HG02571 (cell line): ENCODE measurements around the gene FBLN2.
"Not testable (repeated sequence)": the region's sequence is repeated elsewhere in the genome, so short reads cannot be mapped to it uniquely, and the experiment has no call there.

Source experiments
- ATAC-seq: cut with Tn5 transposase; IDR thresholded peaks from one replicate; pipeline ENCODE4 v1.9.1; 2021; ENCODE audit warnings: mild to moderate bottlenecking, moderate library complexity; ENCODE audit not compliant: unreplicated experiment

FBLN2 gene

DNA sequence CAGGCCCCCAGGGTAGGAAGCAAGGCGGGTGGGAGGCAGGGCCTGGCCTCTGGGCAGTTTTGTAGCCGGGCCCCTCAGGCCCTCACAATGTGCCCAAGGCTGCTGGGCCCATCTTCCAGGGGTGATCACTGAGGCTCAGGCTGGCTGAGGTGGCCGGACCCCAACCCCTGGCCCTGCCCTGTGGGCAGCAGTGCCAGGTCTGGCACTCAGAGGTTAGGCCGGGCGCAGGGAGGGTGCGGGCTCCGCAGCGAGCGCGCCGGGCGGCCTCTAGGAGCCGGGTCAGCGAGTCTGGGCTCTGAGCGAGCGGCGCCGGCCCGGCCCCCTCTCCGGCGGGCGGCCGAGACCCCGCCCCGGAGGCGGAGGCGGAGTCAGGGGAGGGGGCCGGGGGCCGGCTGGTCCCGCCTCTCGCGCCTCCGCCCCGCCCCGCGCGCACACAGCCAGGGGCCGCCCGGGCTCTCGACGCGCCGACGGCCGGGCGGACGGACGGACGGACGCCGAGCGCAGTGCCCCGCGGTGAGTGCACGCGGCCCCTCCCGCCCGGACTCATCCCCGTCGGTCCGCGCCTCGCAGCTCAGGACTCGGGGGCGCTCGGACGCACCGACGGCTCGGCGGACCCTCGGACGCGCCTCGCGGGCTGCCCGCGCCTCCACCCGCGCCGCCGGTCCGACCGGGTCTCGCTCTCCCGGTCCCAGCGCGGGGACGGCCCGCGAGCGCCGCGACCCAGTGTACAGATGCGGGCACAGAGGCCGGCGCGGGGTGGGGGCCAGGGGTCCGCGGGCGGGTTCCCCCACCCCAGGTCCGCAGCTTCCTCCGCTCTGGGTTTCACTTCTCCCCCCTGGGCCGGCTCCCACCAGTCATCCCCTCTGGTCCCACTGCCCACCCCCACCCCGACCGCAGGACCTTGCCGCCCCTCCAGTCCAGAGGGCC, at the start of gene FBLN2:
Gene FBLN2 (plus strand): TSS at position 430 of the 927 bp plus-strand sequence. CDS start 21,231 bp downstream, outside the sequence.
- ATAC-seq = no peak

GRCh38 chr3:13499246-13499645, 49.7 kb upstream of the FBLN2 start:
- ATAC-seq = not testable (repeated sequence)

DNA sequence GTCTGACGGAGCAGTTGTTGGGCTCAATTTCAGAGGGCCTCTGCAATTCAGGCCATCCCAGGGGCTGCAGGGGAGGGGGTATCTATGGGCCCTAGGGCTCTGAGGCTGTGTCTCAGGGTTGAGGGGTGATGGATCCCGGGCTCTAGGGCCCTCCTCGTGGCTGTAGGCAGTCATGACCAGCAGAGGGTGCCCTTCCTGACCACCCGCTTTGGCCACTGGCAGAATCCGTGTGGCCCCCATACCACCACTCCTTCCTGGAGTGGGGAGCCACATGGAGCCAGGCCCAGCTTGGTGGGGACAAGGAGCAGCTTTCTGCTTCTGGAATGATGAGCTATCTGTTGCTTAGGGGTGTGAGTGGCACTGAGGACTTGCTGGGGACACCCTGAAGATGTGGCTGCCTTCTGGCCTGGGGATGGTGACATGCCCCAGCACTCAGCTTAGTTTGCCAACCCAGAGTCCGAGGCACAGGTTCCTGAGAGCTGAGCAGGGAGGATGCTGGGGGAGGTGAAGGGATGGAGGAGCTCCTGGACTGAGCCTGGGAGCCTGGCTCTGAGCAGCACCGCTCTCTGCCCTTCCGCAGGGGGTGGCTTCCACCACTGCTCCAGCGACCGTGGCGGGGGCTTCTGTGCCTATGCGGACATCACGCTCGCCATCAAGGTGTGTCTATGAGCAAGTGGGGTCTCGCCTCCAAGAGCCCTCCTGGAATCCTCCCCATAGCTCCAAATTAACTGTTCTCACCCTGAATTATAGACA, 48.6 kb upstream of the FBLN2 start:
- no peak for ATAC-seq

GRCh38 chr3:13501056-13501455, 47.9 kb upstream of the FBLN2 start:
- ATAC-seq = no peak

DNA sequence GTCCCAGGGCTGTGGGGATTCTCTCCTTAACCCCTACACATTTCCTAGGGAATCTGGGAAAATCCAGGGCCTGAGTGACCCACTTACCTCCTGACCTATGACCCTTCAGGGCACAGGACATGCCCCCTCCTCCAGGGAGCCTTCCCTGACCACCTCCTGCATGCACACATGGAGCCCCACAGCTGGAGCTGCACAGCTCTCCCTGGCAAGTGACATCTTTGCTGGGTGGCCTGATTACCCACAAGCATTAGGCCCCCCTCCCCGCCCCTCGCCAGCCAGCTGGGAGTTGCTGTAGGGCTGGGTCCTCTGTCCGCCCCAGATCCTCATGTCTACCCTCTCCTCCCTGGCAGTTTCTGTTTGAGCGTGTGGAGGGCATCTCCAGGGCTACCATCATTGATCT, 47.4 kb upstream of the FBLN2 start:
- ATAC-seq = no peak

DNA sequence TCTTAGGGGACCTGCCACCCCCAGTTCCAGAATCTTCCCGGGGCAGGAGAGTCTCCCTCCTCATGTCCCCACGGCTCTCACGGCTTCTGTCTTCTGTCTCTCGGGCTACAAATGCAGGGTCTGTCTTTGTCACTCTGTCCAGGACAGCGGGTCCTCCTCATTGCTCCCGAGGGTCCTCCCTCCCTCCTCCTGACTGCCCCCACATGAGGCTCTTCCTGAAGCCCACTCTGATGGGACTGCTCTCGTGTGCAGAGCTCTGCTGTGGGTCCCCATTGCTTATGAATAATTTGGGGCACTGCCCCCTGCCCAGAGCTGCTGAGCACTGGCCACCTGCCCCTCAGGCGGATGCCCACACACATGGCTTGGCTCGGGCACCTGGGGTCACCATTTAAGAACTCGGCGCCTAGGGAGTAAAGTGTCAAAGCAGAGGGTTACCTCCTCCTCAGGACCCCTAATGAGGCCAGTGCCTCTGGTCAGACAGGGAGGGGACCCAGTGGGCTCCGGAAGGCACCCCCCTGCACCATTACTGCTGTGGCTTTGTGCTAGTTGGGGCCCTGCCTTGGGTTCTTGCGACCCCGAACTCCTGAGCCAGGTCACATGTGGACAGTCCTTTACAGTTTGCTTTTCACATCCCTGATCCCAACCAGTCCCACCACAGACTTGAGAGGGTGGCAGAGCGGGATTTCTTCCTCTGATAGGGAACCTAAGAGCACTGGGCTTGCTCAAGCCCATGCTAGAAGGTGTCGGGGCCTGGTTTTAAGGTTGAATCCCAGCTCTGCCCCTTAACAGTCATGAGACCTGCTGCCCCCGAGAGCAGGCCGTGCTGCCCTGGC, 46.8 kb upstream of the FBLN2 start:
- ATAC-seq = no peak

DNA sequence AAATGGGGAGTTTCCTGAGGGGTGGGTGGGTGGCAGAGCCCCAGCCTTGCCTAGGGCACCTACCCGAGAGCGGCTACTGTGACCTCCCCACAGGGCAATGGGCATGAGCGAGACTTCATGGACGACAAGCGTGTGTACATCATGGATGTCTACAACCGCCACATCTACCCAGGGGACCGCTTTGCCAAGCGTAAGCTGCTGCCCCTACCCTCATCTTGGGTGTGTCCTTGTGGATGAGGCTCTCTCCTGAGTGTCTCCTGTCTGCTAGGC, 46.2 kb upstream of the FBLN2 start:
- ATAC-seq = no peak

GRCh38 chr3:13504161-13504831, 44.6 kb upstream of the FBLN2 start:
- no peak for ATAC-seq

DNA sequence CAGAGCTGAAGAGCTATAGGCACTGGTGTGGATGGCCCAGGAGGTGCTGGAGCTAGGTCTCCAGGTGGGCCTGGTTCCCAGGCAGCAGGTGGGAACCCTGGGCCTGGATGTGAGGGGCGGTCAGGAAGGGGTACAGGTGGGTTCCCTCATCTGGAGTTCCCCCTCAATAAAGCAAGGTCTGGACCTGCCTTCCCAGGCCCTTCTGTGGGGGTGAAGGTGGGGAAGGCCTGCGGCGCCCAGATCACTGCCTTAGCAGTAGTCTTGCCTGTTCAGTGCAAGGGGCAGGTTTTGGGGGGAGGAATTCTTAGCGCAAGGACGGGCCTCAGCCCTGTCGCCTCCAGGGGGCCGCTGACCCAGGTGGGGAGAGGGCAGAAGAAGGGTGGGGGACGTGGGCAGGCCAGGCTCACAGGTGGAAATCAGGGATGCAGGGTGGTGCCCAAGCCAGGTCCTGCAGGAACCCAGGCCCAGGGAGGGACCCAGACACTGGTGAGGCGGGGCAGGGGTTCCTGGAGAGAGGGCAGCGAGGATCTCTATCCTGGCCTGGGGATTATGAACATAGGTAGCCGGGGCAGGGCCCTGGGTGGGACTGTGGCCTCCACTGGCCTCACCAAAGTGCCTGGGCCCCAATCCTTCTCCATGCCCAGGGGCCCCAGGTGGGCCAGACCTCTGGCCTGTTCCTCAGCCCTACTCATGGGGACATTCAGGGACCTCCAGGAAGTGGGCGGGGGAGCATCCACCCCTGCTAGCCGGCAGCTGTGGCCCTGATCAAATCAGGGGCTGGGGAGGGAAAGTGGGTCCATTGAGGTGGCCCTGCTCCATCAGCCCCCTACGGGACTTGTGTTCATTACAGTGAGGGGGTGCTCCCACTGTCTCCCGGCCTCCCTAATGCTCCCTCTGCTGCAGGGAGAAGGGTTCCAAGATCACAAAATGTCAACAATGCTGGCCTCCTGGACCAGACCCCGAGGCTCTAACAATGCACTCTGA, 43.5 kb upstream of the FBLN2 start:
- ATAC-seq = no peak

- no peak for ATAC-seq
These were observed 42.7 kb upstream of the FBLN2 start for GRCh38 chr3:13506239-13506638.

DNA sequence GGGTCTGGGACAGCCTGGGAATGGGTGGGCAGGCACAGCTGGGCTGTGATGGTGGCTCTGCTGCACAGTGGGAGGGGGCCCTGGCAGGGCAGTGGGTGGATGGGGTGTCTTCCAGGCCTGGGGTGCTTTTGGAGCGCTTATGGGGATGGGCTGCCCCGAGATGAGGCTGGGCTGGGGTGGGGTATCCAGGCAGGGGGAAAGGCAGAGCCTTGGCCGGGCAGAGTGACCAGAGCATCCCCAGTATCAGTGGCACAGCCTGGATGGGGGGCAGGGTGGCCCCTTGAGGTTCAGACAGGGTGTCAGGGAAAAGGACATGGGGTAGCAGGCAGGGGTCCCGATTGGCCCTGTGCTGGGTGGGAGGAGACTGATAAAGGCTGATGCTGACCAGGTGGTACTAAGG, 42.2 kb upstream of the FBLN2 start:
- no peak for ATAC-seq

DNA sequence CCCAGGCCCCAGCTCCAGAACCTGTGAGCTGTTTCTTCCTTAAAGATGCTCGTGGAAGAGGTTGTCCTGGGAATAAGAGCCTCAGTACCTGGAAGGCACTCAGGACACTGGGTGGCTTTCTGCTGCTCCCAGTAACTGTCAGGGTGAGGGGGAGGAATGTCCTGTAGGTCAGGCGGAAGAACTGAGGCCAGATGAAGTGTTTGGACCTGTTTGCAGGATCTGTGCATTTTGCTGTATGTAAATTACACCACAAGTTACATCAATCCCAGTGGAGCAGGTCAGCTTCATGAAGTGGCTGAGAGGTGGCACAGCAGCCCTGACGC, 41.7 kb upstream of the FBLN2 start:
- no peak for ATAC-seq

DNA sequence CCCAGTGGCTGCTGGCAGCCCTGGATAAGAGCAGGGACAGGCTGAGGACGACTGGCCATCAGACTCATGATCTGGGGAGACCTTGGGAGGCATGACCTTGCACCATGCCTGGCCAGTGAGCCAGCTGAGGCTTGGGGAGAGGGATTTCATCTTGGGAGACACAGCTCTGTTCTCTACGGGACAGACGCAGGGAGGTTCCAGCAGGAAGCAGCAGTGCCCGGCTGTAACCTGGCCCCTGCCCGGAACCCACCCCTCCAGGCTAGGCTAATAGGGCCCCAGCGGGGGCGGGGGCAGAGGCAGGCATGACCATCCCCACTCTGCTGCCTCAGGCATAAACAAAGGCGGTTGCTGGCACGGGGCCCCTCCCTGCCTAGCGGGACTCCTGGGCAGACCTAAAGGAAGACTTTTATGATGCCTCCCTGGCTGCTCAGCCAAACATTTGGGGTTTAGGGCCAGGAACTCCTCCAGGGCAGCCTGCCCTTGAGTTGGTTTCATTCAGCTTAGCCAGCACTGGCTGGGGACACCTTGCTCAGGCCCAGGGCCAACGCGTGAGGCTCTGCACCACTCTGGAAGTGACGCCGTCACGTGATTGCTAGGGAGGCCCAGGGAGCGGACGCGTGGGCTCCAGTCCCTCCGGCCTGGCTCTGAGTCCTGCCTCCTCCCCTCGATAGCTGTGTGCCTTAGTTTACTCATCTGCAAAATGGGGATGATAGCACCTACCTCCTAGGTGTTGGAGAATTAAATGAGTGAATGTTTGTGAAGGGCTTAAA, 41.2 kb upstream of the FBLN2 start:
- no peak for ATAC-seq

DNA sequence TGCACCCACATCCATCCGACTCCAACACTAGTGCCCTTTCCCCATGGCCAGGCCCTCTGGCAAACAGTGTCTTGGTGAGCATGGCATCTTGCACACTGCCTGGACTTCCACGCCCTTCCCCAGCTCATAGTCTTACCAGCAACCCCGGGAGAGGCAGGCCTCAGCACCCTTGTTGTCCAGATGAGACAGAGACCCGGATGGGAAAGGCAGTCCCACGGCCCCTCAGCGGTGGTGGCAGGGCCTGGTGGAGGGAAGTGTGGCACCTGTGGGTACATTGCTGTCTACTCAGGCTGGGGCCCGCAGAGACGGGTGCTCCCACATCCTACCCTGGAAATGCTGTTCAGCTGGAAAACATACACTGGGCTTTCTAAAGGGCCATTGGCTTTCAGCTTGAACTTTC, 40.4 kb upstream of the FBLN2 start:
- ATAC-seq = no peak

- ATAC-seq = no peak
These were observed 39.7 kb upstream of the FBLN2 start for GRCh38 chr3:13509059-13509815.

GRCh38 chr3:13509816-13510192, 39.1 kb upstream of the FBLN2 start:
- ATAC-seq = no peak

- ATAC-seq = no peak
These were observed 36.5 kb upstream of the FBLN2 start for GRCh38 chr3:13512451-13512850.
